OCI-LY3 (cell line): ENCODE results near the gene TNFRSF18.

ENCODE experiments used
- CTCF ChIP-seq: fragments of 200-600, 300-600 bp; sonication (generic); IDR thresholded peaks from 2 replicates; pipeline ENCODE4 v1.5.1; 2014; ENCODE audit warnings: antibody characterized with exemption, low read length, low read depth
- EZH2phosphoT487 ChIP-seq: fragments of 200-600 bp; shearing (Covaris generic); IDR thresholded peaks from 2 replicates; pipeline ENCODE4 v1.6.1; 2018; ENCODE audit warnings: antibody characterized with exemption, mixed run types, low read depth

- TF ChIP-seq CTCF (no peak), EZH2phosphoT487 (no peak)
Observed at GRCh38 chr1:1161683-1162079, 44.7 kb downstream of the TNFRSF18 start.
